Immature natural killer cell (primary cell): ENCODE data around the gene SF3B3. TPM values are rescaled to one million over a fixed set of nuclear protein-coding genes. Genes with fewer than 3 reads are reported as not detected.
"Not testable (repeated sequence)": the region's sequence is repeated elsewhere in the genome, so short reads cannot be mapped to it uniquely, and the experiment has no call there.

Experiments
- DNase-seq, 3 donors: peaks; one replicate each; pipeline ENCODE4 v3.0.0; 2022; ENCODE audit warnings: mixed read lengths in 1 of 3
- H3K27ac Mint-ChIP-seq, 6 donors: one replicate each; pipeline ENCODE4 v1.8.0; 2020; ENCODE audit warnings: mixed read lengths in 6 of 6, mild to moderate bottlenecking in 5 of 6, inconsistent platforms in 4 of 6, moderate library complexity in 3 of 6
- H3K27me3 Mint-ChIP-seq, 3 donors: one replicate each; pipeline ENCODE4 v1.8.0; 2020 to 2021; ENCODE audit warnings: low read depth in 3 of 3, mild to moderate bottlenecking in 3 of 3, mixed read lengths in 3 of 3, moderate library complexity in 3 of 3, inconsistent platforms in 1 of 3
- H3K36me3 Mint-ChIP-seq, 3 donors: one replicate each; pipeline ENCODE4 v1.8.0; 2020; ENCODE audit warnings: mixed read lengths in 3 of 3, inconsistent platforms in 2 of 3, mild to moderate bottlenecking in 2 of 3
- H3K4me1 Mint-ChIP-seq, 2 donors: one replicate each; pipeline ENCODE4 v1.8.0; 2020; ENCODE audit warnings: inconsistent platforms in 2 of 2, mild to moderate bottlenecking in 2 of 2, mixed read lengths in 2 of 2, moderate library complexity in 1 of 2
- H3K4me3 Mint-ChIP-seq, 5 donors: one replicate each; pipeline ENCODE4 v1.8.0; 2020; ENCODE audit warnings: mild to moderate bottlenecking in 5 of 5, mixed read lengths in 5 of 5, inconsistent platforms in 3 of 5, moderate library complexity in 3 of 5
- H3K9me3 Mint-ChIP-seq, 6 donors: one replicate each; pipeline ENCODE4 v1.8.0; 2020; ENCODE audit warnings: mild to moderate bottlenecking in 6 of 6, mixed read lengths in 6 of 6, inconsistent platforms in 4 of 6, moderate library complexity in 3 of 6
- polyA plus RNA-seq, 3 donors: library from polyadenylated mRNA; unstranded; fragments of 300-500 nt; fragmentation: Illumina TruSeq; gene quantifications; one replicate each; pipeline ENCODE4 v1.2.3, GENCODE V29; 2021

The SF3B3 gene
- polyA plus RNA-seq, 3 donors from 2014 or later = 62.7 to 143 (median 65.4) TPM

DNA sequence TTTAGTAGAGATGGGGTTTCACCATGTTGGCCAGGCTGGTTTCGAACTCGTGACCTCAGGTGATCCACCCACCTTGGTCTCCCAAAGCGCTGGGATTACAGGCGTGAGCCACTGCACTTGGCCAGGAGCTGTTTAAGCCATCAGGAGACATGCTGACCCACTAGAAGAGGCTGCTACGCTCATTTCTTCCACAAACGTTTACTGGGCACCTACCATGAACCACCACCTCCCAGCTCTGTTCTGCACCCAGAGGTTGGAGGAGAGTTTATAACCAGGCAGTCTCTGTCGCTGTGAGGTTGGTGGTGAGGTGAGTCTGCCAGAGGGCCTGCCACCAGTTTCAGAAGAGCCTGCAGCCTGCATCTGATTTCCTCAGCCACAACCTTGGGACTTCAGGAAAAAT is 51.8 kb downstream of the SF3B3 start:
- Mint-ChIP-seq H3K4me1 (peaks cover 13% of the 10 kb centered on the region in 2 donors), H3K36me3 (peaks cover 16 to 30% (median 19%) of the 10 kb centered on the region in 3 donors), H3K4me3 (no peak overlapping the region), H3K9me3 (no peaks in the 10 kb centered on the region), H3K27me3 (peaks cover 0 to 2% (median 1%) of the 10 kb centered on the region in 3 donors), H3K27ac (peak overlapping the region in 3 of 6 donors; percentile 14 to 63 (median 59))
- DNase-seq = no peak

DNA sequence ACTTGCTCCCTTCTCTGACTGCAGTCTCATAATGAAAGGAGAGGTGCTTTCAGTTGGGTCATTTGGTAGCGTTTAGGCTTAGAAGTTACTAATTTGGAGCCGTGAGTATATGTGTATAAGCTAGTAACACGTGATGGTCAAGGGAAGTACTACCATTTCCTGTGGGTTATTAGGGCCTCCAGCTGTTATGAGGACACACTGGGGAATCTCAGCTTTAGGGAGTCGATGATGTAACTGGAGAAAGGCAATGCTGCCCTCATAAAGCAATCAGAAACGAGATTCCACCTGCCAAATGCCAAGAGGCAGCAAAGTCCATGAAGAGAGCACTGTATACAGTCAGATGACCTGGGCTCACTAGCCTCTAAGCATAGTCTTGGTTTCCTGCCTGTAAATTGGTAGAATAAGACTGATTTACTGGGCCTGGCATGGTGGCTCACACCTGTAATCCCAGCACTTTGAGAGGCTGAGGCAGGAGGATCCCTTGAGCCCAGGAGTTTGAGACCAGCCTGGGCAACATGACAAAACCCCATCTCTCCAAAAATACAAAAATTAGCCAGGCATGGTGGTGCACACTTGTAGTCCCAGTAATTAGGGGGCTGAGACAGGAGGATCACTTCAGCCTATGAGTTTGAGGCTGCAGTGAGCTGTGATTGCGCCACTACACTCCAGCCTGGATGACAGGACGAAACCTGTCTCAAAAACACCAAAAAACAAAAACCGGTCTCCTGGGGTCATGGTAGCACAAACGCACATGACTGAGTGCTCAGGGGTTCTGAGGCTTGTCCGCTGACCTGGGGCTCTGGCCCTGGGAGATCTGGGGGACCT is 53.0 kb downstream of the SF3B3 start:
- no peaks in the 10 kb centered on the region for H3K9me3 Mint-ChIP-seq
- DNase-seq = no peak
- no peak overlapping the region for H3K4me3 Mint-ChIP-seq
- H3K27me3 Mint-ChIP-seq = peaks cover 0 to 2% (median 0%) of the 10 kb centered on the region in 3 donors
- peak overlapping the region; percentile 41 to 70 (median 64) for H3K27ac Mint-ChIP-seq
- H3K4me1 Mint-ChIP-seq = peaks cover 13% of the 10 kb centered on the region in 2 donors
- peaks cover 8 to 20% (median 10%) of the 10 kb centered on the region in 3 donors for H3K36me3 Mint-ChIP-seq

DNA sequence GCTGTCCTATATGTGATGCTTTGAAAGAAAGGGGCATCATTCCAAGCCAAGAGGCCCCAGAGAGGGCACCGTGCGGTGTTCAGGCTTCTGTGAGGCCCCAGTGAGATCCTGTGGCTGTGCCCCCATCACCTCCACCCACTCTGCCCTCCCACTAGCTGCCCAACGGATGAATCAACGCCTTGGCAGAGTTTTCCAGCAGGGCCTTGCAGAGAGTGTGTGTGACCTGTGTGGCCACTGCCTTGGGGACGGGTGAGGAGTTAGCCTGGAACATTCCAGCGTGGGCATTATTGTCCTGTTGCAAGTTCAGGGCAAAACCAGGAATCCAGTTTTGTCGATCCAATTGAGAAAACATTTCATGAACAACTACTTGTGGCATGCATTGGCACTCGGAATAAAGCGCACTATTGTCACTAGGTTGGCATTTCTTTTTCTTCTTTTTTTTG is 53.7 kb downstream of the SF3B3 start:
- Mint-ChIP-seq H3K4me1 (peaks cover 13% of the 10 kb centered on the region in 2 donors), H3K4me3 (no peak overlapping the region), H3K27me3 (no peaks in the 10 kb centered on the region), H3K9me3 (no peaks in the 10 kb centered on the region), H3K36me3 (peaks cover 3 to 14% (median 4%) of the 10 kb centered on the region in 3 donors), H3K27ac (peak overlapping the region in 2 of 6 donors; percentile 68 to 70)
- DNase-seq = no peak

DNA sequence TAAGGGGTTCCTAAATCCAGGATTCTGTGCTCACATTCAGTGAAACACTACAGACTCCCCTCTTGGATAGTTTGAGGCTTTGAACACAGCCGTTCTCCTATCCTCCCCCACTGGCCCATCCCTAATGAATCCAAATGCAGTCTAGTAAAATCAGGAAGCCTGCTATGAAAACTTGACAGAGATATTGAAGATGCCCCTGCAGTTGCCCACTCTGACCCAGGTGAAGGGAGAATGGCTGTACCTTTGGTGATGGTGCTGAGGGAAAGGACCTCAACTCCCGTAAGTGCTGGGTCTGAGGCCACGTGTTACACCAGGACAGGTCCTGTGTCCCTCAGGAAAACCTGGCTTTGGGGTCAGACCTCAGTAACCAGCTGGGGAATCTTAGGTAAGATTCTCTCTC is 54.4 kb downstream of the SF3B3 start:
- Mint-ChIP-seq H3K36me3 (peaks cover 0 to 7% (median 0%) of the 10 kb centered on the region in 3 donors), H3K4me3 (no peak overlapping the region), H3K4me1 (peaks cover 13% of the 10 kb centered on the region in 2 donors), H3K27me3 (no peaks in the 10 kb centered on the region), H3K9me3 (no peaks in the 10 kb centered on the region), H3K27ac (no peak overlapping the region)
- DNase-seq = no peak

DNA sequence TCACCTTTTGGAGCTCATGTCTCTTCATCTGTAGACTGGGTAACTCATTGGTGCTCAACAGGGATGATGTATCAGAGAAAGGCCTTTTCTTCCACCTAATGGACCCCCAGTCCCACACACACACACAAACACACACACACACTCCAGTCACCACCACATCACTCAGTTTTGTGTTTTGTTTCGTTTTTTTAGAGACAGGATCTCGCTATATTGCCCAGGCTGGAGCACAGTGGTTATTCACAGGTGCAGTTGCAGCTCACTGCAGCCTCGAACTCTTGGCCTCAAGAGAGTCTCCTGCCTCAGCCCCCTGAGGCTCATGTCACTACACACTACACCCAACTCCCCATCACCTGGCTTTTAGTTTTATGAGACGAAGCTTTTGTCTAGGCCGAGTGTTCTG is 55.6 kb downstream of the SF3B3 start:
- no peak overlapping the region for H3K4me3 Mint-ChIP-seq
- H3K36me3 Mint-ChIP-seq = no peaks in the 10 kb centered on the region
- no peak overlapping the region for H3K27ac Mint-ChIP-seq
- no peaks in the 10 kb centered on the region for H3K27me3 Mint-ChIP-seq
- no peak for DNase-seq
- no peaks in the 10 kb centered on the region for H3K9me3 Mint-ChIP-seq
- peaks cover 13% of the 10 kb centered on the region in 2 donors for H3K4me1 Mint-ChIP-seq

DNA sequence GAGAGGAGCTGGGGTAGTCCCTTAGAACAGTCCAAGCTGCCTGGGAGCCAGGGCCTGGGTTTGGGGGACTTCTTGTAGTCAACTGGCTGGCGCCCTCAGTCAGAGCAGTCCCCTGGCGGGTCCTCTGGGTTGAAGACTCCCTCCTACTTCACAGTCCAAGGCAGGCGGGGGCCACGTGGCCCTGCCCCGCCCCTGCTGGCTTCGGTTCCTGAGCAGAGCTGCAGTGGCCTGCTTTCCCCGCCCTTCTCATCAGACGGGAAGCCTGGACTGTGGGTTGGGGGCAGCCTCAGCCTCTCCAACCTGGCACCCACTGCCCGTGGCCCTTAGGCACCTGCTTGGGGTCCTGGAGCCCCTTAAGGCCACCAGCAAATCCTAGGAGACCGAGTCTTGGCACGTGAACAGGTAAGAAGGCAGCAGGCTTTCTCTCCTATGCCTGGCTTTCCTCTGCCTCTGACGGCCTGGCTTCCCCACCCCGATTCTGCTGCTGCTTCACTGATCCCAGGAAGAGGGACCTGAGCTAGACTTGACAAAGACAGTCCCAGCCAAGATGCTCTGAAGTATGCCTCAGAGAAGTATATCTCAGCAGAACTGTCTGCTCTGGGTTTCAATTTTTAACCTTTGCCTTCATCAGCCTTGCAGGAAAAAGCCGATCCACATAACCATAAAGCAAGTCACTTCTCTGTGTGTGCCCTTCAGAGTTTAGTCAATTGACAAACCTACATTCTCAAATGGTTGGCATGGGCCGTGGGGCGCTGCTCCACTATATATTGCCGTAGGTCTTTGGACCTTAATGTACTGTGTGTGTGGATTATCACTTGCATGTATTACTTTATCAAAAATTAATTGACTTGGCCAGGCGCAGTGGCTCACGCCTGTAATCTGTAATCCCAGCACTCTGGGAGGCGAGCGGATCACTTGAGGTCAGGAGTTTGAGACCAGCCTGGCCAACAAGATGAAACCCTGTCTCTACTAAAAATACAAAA is 56.3 kb downstream of the SF3B3 start:
- H3K27me3 Mint-ChIP-seq = peaks cover 0 to 3% (median 0%) of the 10 kb centered on the region in 3 donors
- no peak for DNase-seq
- H3K27ac Mint-ChIP-seq = peak overlapping the region in 1 of 6 donors; percentile 21
- H3K4me3 Mint-ChIP-seq = no peak overlapping the region
- H3K4me1 Mint-ChIP-seq = peaks cover 13% of the 10 kb centered on the region in 2 donors
- H3K9me3 Mint-ChIP-seq = no peaks in the 10 kb centered on the region
- H3K36me3 Mint-ChIP-seq = no peaks in the 10 kb centered on the region

DNA sequence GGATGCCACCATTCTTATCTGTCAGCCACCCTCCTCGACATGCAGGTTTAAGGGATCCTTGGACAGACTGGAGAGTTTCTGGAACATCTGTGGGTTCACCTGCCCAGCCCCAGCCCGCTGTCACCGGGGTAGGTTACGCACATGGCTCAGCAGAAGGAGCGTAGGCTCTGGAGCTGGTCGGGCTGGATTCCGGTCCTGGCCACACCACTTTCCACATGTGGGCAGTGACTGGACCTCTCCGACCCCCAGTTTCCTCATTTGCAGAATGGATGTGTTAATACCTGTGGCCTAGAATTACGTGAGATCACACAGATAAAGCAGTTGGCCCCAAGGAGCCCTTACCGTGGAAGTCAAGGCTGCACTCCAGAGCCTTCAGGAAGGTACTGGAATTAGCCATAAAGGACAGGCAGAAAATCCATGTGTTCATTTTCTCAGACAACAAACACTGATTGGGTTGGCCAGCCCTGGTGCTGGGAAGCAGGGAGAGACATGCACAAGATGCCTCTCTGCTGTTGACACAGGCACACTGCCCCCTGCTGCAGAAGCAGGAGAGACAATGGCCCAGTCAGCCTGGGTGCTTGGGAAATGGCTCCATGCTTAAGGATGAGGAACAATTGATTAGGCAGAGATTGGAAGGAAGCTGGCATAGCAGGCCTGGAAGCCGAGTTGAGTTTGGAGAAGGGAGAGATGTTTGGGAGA is 58.8 kb downstream of the SF3B3 start:
- no peak overlapping the region for H3K4me3 Mint-ChIP-seq
- no peak overlapping the region for H3K27ac Mint-ChIP-seq
- H3K4me1 Mint-ChIP-seq = no peaks in the 10 kb centered on the region
- peaks cover 0 to 6% (median 0%) of the 10 kb centered on the region in 3 donors for H3K27me3 Mint-ChIP-seq
- H3K36me3 Mint-ChIP-seq = no peaks in the 10 kb centered on the region
- no peaks in the 10 kb centered on the region for H3K9me3 Mint-ChIP-seq
- DNase-seq = no peak

DNA sequence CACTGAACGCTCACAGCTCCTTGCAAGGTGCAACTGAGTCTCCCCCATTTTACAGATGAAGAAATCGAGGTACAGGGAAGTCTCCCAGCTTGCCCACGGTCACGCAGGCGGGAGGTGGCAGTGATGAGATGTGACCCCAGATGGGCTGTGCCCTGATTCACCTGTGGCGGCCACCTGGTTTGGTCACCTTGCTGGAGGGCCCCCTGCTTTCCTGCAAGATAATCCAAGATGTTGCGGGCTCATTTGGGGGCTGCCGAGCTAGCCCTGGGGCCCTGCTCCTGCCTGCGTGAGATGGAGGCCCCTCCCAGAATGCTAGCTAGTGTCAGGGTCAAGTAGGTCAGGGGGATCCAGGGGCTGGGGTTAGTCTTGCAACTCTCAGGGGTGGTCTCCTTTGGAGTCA is 63.1 kb downstream of the SF3B3 start:
- no peak for DNase-seq
- Mint-ChIP-seq H3K27ac (no peak overlapping the region), H3K4me1 (no peaks in the 10 kb centered on the region), H3K36me3 (no peaks in the 10 kb centered on the region), H3K9me3 (no peaks in the 10 kb centered on the region), H3K27me3 (peaks cover 0 to 6% (median 3%) of the 10 kb centered on the region in 3 donors), H3K4me3 (no peak overlapping the region)

DNA sequence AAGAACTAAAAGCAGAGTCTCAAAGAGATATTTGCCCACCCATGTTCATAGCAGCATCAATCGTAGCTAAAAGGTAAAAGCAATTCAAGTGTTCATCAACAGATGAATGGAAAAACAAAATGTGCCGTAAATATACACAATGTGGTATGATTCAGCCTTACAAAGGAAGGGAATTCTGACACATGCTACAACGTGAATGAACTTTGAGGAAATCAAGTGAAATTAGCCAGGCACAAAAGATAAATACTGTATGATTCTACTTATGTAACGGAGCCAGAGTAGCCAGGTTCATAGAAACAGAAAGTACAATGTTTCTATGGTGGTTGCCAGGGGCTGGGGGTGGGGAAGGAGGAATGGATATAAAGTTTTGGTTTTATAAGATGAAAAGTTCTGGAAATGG is 64.9 kb downstream of the SF3B3 start:
- DNase-seq = no peak
- Mint-ChIP-seq H3K36me3 (no peaks in the 10 kb centered on the region), H3K27ac (no peak overlapping the region), H3K27me3 (peaks cover 0 to 6% (median 3%) of the 10 kb centered on the region in 3 donors), H3K9me3 (no peaks in the 10 kb centered on the region), H3K4me1 (no peaks in the 10 kb centered on the region), H3K4me3 (no peak overlapping the region)

DNA sequence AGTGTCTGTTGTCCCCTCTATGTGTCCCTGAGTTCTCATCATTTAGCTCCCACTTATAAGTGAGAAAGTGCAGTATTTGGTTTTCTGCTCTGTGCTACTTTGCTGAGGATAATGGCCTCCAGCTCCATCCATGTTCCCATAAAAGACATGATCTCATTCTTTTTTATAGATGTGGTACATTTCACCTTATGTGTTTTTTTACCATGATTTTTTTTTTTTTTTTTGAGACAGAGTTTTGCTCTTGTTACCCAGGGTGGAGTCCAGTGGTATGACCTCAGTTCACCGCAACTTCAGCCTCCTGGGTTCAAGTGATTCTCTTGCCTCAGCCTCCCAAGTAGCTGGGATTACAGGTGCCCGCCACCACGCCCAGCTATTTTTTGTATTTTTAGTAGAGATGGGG is 65.8 kb downstream of the SF3B3 start:
- not testable (repeated sequence) for H3K27me3 Mint-ChIP-seq, H3K27ac Mint-ChIP-seq, H3K4me1 Mint-ChIP-seq, H3K36me3 Mint-ChIP-seq, DNase-seq, H3K9me3 Mint-ChIP-seq, H3K4me3 Mint-ChIP-seq

DNA sequence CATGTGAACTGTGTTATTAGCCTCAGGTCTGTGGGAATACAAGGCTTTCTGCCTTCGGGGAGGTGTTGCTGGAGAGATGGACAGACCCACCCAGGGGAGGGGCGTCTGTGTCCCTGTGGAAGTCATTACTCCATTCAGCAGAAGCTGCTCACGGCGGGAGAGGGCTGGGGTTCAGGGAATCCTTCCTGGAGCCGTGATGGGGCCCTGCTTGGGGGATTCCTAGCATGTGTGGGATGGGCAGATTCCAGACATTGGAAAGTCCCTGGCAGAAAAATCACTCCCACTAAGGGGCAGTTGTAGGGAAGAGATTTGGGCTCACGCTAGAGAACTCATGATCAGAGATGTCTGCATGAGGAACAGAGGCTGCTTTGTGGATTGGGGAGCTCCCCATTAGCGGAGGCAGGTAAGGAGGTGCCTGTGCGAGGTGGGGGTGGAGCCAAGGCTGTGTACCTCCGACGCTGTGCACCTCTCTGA is 66.4 kb downstream of the SF3B3 start:
- Mint-ChIP-seq H3K4me1 (no peaks in the 10 kb centered on the region), H3K27ac (no peak overlapping the region), H3K36me3 (no peaks in the 10 kb centered on the region), H3K9me3 (no peaks in the 10 kb centered on the region), H3K27me3 (peaks cover 0 to 4% (median 3%) of the 10 kb centered on the region in 3 donors), H3K4me3 (no peak overlapping the region)
- DNase-seq = no peak

DNA sequence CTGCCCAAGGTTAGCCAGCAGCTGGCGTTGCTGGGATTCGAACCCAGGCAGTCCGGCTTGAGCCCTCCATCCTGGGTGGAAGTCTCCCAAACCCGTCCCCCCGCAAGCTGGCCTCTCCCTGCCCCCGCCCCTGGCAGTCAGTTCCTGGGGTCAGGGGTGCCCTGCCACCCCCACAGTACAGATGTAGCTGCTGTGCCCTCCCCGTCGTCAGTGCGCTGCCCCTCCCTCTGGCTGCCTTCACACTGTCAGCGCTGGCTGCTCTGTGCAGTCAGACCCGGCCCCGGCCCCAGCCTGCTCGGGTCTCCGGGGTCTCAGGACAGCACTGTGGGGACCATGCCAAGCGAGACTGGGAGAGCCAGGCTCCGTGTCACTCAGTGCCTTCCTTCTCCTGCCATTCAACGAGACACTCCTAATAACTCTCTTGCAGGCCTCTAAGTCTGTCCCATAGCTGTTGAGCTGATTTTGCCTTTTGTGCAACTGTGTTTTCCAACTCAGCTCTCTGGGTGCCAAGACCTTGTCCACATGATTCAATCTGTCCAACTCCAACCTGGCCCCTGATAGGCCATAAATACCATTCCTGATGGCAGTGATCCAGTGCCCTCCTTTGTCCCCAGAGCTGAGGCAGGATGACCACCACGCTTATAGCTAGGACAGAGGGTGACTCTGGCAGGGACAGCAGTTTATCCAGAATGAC is 67.3 kb downstream of the SF3B3 start:
- no peak for DNase-seq
- H3K27me3 Mint-ChIP-seq = peaks cover 0 to 5% (median 4%) of the 10 kb centered on the region in 3 donors
- no peak overlapping the region for H3K27ac Mint-ChIP-seq
- no peak overlapping the region for H3K4me3 Mint-ChIP-seq
- no peaks in the 10 kb centered on the region for H3K36me3 Mint-ChIP-seq
- H3K4me1 Mint-ChIP-seq = no peaks in the 10 kb centered on the region
- H3K9me3 Mint-ChIP-seq = no peaks in the 10 kb centered on the region

DNA sequence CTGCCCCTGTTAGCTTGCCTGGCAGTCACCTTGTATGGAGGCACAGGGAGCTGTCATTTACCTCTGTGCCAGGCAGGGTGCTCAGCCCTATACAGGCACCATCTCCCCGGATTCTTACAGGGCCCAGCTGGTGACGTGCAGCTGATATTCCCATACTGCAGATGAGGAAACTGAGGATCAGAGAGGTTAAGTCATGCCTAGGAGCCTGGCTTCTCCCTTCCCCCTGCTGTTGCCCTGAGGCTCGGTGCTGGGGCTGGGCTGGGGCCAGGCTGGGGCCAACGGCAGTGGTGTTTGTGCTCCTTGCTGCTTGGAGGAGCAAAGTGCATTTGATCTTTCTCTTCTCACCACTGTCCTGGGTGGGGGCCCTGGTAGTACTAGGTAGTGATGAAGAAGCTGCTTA is 68.0 kb downstream of the SF3B3 start:
- no peak overlapping the region for H3K4me3 Mint-ChIP-seq
- DNase-seq = no peak
- no peaks in the 10 kb centered on the region for H3K9me3 Mint-ChIP-seq
- no peaks in the 10 kb centered on the region for H3K4me1 Mint-ChIP-seq
- peaks cover 0 to 6% (median 2%) of the 10 kb centered on the region in 3 donors for H3K27me3 Mint-ChIP-seq
- H3K27ac Mint-ChIP-seq = no peak overlapping the region
- no peaks in the 10 kb centered on the region for H3K36me3 Mint-ChIP-seq
